Measurements from ENCODE around the gene SYT4. TPM values are rescaled to one million over a fixed set of nuclear protein-coding genes. Genes with fewer than 3 reads are reported as not detected.

The SYT4 gene
- total and polyA plus RNA-seq, 2 of the 4 experiments (the other 2 are of a cell fraction) = not detected

GRCh38 chr18:43220691-43221090 lies 56.6 kb downstream of the SYT4 start:
- no peak overlapping the region for H2AK9ac ChIP-seq (replicated peaks; ENCODE audit: low read depth, low read length, poor library complexity)
- no peak overlapping the region for H4K91ac ChIP-seq (ENCODE audit: insufficient read depth, low read depth, low read length)
- dilution Hi-C loops (cut with HindIII; ENCODE audit: low sequenced_read_pairs, unreplicated experiment) = no loop called here
- H3K4me2 ChIP-seq (ENCODE audit: low read depth, low read length) = no peak overlapping the region
- H3K23ac ChIP-seq (ENCODE audit: low read depth, low read length) = no peak overlapping the region
- intact Hi-C loops (cut with micrococcal nuclease) = no loop called here
- H3K9ac ChIP-seq (ENCODE audit: low read depth, low read length) = no peak overlapping the region
- no peak overlapping the region for H3K4me3 ChIP-seq (ENCODE audit: insufficient read depth, low read depth, low read length)
- no TSS peak for BruUV-seq (replicated peaks)
- H4K8ac ChIP-seq (ENCODE audit: low read depth in 2 of 2, low read length in 2 of 2) = no peak overlapping the region
- no peaks in the 10 kb centered on the region for H3K9me1 ChIP-seq (ENCODE audit: insufficient read depth, low read length)
- DNase-seq (no peak), ATAC-seq (ENCODE audit: low read depth) (no peak)
- H2BK5ac ChIP-seq (ENCODE audit: low read depth, low read length, poor library complexity, severe bottlenecking) = no peak overlapping the region
- 0 out of 2 replicates have a peak, but pooled peaks cover 2% of the 10 kb centered on the region for H3K9me3 ChIP-seq (ENCODE audit: control insufficient read depth, insufficient read depth, low read length)
- H2AFZ ChIP-seq (replicated peaks; ENCODE audit: low read length, poor library complexity) = no peak overlapping the region
- no peaks in the 10 kb centered on the region for H4K20me1 ChIP-seq (ENCODE audit: insufficient read depth, low read length)
- H3K36me3 ChIP-seq (ENCODE audit: control insufficient read depth, insufficient read depth, low read length) = no peaks in the 10 kb centered on the region
- H3K14ac ChIP-seq (replicated peaks; ENCODE audit: low read depth, low read length) = no peak overlapping the region
- no peak overlapping the region for H2AK5ac ChIP-seq (ENCODE audit: low read depth, low read length)
- no peak overlapping the region for H2BK120ac ChIP-seq (ENCODE audit: low read depth, low read length)
- ChIA-PET POLR2A (ENCODE audit: unreplicated experiment) (no interaction called here), CTCF (no interaction called here)
- H3K79me1 ChIP-seq (ENCODE audit: low read depth in 1 of 2, low read length in 2 of 2) = no peaks in the 10 kb centered on the region
- no peak overlapping the region for H2BK15ac ChIP-seq (ENCODE audit: low read depth, low read length)
- H3K27ac ChIP-seq (ENCODE audit: insufficient read depth, low read length) = no peak overlapping the region
- no peaks in the 10 kb centered on the region for H3K27me3 ChIP-seq (ENCODE audit: control insufficient read depth, insufficient read depth, low read length)
- TF ChIP-seq, protein P1, sequence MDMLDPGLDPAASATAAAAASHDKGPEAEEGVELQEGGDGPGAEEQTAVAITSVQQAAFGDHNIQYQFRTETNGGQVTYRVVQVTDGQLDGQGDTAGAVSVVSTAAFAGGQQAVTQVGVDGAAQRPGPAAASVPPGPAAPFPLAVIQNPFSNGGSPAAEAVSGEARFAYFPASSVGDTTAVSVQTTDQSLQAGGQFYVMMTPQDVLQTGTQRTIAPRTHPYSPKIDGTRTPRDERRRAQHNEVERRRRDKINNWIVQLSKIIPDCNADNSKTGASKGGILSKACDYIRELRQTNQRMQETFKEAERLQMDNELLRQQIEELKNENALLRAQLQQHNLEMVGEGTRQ (IDR thresholded peaks at IDR 0.05; ENCODE audit: low read depth, low read length) = no peak
- no peak for TF ChIP-seq RFX5 (IDR thresholded peaks at IDR 0.05; ENCODE audit: low read depth, low read length)
- TF ChIP-seq, protein P2, sequence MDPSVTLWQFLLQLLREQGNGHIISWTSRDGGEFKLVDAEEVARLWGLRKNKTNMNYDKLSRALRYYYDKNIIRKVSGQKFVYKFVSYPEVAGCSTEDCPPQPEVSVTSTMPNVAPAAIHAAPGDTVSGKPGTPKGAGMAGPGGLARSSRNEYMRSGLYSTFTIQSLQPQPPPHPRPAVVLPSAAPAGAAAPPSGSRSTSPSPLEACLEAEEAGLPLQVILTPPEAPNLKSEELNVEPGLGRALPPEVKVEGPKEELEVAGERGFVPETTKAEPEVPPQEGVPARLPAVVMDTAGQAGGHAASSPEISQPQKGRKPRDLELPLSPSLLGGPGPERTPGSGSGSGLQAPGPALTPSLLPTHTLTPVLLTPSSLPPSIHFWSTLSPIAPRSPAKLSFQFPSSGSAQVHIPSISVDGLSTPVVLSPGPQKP (IDR thresholded peaks at IDR 0.05; ENCODE audit: borderline replicate concordance, low read depth, low read length) = no peak
- TF ChIP-seq RAD21 (IDR thresholded peaks at IDR 0.05; ENCODE audit: low read length) = no peak
- TF ChIP-seq NFE2L2 (IDR thresholded peaks at IDR 0.05; ENCODE audit: low read depth, low read length) = no peak
- no peak for TF ChIP-seq CEBPB (IDR thresholded peaks at IDR 0.05; ENCODE audit: low read depth, low read length)
- no peak for TF ChIP-seq CHD1 (IDR thresholded peaks at IDR 0.05; ENCODE audit: low read depth, low read length)
- no peak for TF ChIP-seq POLR2A (IDR thresholded peaks at IDR 0.05; ENCODE audit: low read depth, low read length)
- TF ChIP-seq FOS (IDR thresholded peaks at IDR 0.05; ENCODE audit: low read depth, low read length) = no peak
- TF ChIP-seq, protein P3, sequence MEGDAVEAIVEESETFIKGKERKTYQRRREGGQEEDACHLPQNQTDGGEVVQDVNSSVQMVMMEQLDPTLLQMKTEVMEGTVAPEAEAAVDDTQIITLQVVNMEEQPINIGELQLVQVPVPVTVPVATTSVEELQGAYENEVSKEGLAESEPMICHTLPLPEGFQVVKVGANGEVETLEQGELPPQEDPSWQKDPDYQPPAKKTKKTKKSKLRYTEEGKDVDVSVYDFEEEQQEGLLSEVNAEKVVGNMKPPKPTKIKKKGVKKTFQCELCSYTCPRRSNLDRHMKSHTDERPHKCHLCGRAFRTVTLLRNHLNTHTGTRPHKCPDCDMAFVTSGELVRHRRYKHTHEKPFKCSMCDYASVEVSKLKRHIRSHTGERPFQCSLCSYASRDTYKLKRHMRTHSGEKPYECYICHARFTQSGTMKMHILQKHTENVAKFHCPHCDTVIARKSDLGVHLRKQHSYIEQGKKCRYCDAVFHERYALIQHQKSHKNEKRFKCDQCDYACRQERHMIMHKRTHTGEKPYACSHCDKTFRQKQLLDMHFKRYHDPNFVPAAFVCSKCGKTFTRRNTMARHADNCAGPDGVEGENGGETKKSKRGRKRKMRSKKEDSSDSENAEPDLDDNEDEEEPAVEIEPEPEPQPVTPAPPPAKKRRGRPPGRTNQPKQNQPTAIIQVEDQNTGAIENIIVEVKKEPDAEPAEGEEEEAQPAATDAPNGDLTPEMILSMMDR (conservative IDR thresholded peaks at IDR 0.05; ENCODE audit: low read depth, low read length) = no peak
- TF ChIP-seq MAFK (IDR thresholded peaks at IDR 0.05; ENCODE audit: low read depth, low read length) = no peak
- TF ChIP-seq MXI1 (IDR thresholded peaks at IDR 0.05; ENCODE audit: borderline replicate concordance, low read depth, low read length) = no peak
- no peak for TF ChIP-seq RCOR1 (IDR thresholded peaks at IDR 0.05; ENCODE audit: insufficient replicate concordance, low read length)
- no peak for TF ChIP-seq BHLHE40 (IDR thresholded peaks at IDR 0.05; ENCODE audit: low read depth, low read length)
- TF ChIP-seq SMC3 (IDR thresholded peaks at IDR 0.05; ENCODE audit: low read depth, low read length) = no peak
- TF ChIP-seq MAZ (IDR thresholded peaks at IDR 0.05; ENCODE audit: borderline replicate concordance, low read depth, low read length) = no peak
- in situ Hi-C loops (cut with MboI; ENCODE audit: low sequenced_read_pairs) = no loop called here
- no peak overlapping the region for H2BK20ac ChIP-seq (ENCODE audit: low read depth, low read length)
- no peak overlapping the region for H3K4ac ChIP-seq (ENCODE audit: low read depth, low read length)
- H4K5ac ChIP-seq (ENCODE audit: low read depth, low read length) = no peak overlapping the region
- no peaks in the 10 kb centered on the region for H3K4me1 ChIP-seq (ENCODE audit: control insufficient read depth, insufficient read depth, low read length)
- H3K18ac ChIP-seq (ENCODE audit: low read depth, low read length) = no peak overlapping the region
- H3K56ac ChIP-seq (ENCODE audit: extremely low read depth, insufficient read depth, low read length) = no peak overlapping the region
